VCaP (cell line): ENCODE measurements around the gene ZDHHC12.

Experiments used
- H3K27ac ChIP-seq: fragments of 450-650 bp; 2 replicates; pipeline ENCODE4 v1.5.1; 2017
- TF ChIP-seq, protein P1 (sequence below): fragments of 450-650 bp; conservative IDR thresholded peaks from 2 replicates; pipeline ENCODE4 v1.5.1; 2017; ENCODE audit warnings: mild to moderate bottlenecking, moderate library complexity

Gene ZDHHC12

DNA sequence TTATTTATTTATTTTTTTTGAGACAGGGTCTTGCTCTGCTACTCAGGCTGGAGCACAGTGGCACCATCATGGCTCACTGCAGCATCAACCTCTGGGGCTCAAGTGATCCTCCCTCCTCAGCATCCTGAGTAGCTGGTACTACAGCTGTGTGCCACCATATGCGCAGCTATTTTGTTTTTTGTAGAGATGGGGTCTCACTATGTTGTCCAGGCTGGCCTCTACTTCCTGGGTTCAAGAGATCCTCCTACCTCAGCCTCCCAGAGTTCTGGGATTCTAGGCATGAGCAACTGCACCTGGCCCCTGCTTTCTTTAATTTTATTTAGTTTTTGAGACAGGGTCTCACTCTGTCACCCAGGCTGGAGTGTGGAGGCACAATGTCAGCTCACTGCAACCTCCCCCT lies 19.5 kb upstream of the ZDHHC12 start:
- TF ChIP-seq, protein P1, sequence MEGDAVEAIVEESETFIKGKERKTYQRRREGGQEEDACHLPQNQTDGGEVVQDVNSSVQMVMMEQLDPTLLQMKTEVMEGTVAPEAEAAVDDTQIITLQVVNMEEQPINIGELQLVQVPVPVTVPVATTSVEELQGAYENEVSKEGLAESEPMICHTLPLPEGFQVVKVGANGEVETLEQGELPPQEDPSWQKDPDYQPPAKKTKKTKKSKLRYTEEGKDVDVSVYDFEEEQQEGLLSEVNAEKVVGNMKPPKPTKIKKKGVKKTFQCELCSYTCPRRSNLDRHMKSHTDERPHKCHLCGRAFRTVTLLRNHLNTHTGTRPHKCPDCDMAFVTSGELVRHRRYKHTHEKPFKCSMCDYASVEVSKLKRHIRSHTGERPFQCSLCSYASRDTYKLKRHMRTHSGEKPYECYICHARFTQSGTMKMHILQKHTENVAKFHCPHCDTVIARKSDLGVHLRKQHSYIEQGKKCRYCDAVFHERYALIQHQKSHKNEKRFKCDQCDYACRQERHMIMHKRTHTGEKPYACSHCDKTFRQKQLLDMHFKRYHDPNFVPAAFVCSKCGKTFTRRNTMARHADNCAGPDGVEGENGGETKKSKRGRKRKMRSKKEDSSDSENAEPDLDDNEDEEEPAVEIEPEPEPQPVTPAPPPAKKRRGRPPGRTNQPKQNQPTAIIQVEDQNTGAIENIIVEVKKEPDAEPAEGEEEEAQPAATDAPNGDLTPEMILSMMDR, result no peak
- H3K27ac ChIP-seq, result no peak overlapping the region

DNA sequence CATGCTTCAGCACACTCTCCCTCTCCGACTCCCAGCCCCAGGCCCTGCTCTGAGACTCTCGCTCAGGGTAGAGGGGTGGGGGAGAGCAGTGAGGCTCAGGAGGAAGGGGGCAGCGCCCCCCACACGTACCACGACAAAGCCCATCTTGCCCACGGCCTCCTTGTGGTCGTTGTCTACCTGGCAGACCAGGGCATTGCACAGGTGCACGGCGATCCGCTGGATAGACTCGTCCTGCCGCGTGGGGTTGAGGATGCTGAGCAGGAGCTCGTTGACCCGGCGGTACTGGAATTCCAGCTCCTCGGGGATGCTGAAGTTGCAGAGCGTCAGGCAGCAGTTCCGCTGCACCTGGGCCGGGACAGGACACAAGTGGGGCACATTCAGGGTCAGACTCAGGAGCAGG lies 18.5 kb upstream of the ZDHHC12 start:
- no peak overlapping the region for H3K27ac ChIP-seq
- TF ChIP-seq, protein P1, result no peak

DNA sequence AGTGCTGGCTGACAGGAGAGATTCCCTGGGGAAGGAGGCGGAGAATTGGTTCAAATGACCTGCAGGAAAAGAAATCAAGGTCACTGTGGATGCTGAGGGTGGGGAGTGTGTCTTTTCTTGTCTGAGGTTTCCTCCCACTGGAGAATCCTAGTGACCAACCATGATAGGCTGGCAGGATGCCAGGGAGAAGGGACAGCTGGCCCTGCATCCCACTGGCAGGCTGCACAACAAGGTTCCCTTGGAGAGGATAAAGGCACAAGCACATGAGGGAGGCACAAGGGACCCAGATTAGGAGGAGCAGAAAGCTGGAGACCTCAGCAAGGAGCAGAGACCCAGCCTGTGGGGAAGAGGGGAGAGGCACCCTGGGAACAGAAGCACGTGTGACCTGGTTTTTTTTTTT lies 11.4 kb upstream of the ZDHHC12 start:
- TF ChIP-seq, protein P1, result no peak
- no peak overlapping the region for H3K27ac ChIP-seq

DNA sequence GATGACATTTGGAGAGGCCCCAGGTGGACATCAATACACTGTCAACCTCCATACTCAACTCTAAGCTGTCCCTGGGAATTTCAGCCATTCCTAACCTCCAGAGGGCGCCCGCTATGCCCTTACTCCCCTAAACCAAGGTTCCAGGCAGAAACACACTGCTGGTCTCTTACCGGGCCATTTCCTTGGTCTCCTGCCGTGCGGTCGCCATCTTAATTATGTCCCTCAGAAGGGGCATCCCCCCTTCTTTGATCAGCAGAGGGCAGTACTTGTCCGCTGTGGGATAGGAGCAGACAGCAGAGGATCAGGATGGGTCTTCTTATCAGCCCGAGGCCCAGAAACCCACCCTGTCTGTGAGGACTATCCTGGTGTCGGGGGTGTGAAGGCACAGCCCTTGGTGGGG lies 9.3 kb upstream of the ZDHHC12 start:
- TF ChIP-seq, protein P1, result peak; percentile 90
- no peak overlapping the region; the same call in 1 of the 2 replicates for H3K27ac ChIP-seq

DNA sequence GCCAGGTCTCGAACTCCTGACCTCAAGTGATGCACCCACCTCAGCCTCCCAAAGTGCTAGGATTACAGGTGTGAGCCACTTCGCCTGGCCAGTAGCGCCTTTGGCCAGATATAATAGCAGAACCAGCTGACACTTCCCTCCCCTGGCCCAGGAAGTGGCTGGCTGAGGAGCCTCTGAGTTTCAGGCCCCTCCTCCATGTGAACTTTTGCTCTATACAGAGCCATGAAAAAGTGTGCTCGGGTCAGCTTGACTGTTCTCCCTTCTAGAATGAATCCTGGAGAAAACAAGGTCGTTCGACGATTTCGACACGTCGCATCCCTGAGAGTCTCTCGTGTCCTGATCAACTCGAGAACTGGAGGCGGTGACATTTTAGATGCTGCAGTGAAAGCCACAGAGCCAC lies 8.6 kb upstream of the ZDHHC12 start:
- no peak overlapping the region for H3K27ac ChIP-seq
- TF ChIP-seq, protein P1, result no peak

DNA sequence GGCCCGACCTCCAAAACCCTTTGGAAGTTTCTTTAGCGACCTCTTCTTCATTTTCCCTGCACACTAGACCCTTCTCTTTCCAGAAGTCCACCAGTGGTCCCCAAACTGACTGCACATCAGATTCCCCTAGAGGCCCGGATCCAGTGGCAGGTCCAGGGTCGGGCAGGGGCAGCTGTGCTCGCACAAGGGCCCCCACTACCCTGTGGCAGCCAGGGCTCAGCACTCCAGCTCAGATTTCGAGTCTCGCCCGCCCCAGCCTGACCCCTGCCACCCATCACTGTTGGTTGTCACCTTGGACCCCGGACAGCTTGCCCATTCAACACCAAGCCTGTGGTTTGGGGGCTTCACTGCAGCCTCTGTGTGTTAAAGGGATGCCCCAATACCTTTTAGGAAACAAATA lies 7.8 kb upstream of the ZDHHC12 start:
- TF ChIP-seq, protein P1, result no peak
- no peak overlapping the region for H3K27ac ChIP-seq

DNA sequence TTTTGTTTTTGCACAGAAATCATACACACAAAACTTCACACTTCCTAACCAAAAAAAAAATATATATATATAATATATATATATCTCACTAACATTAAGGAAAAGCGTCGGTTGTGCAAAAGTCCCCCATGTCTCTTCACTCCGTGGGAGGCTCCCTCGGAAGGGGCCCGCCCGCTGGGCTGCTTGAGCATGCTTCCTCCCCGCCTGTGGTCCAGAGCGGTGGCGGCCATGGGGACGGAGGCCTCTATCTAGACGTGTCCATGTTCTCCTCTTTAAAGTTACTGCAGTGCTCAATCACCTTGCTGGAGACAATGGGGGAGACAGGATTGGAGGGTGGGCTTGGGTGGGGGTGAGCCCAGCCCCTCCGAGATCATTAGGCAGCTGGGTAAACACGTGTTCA lies 7.2 kb upstream of the ZDHHC12 start:
- no peak overlapping the region for H3K27ac ChIP-seq
- TF ChIP-seq, protein P1, result no peak
